ENCODE results near the gene ZNF101.

The ZNF101 gene

GRCh38 chr19:19711934-19712828 is 43.5 kb downstream of the ZNF101 start:
- no peak for DNase-seq

GRCh38 chr19:19719798-19720197 is 51.2 kb downstream of the ZNF101 start:
- DNase-seq, result no peak

- no peak for DNase-seq
Observed at GRCh38 chr19:19721896-19722295, 53.3 kb downstream of the ZNF101 start.

- DNase-seq, result peak; percentile 94
Observed at GRCh38 chr19:19732579-19733501, 64.2 kb downstream of the ZNF101 start, which contains the start of gene ZNF14. Gene ZNF14 (minus strand): TSS chr19:19733112. CDS start chr19:19732958, 154 bp downstream.

All from stimulated activated CD4-positive, alpha-beta T cell treated with anti-CD3 and anti-CD28 coated beads, Interleukin-1b, Interleukin-23, amount 100 ng/mL, for 48 hours (primary cell).